ENCODE data around the gene SND1. TPM values are rescaled to one million over a fixed set of nuclear protein-coding genes. Genes with fewer than 3 reads are reported as not detected.
"Not testable (repeated sequence)": the region's sequence is repeated elsewhere in the genome, so short reads cannot be mapped to it uniquely, and the experiment has no call there.

SND1 gene
- polyA plus RNA-seq, 5 donors = 117 to 170 (median 151) TPM

GRCh38 chr7:127650847-127651555 lies 993 bp upstream of the SND1 start:
- DNase-seq = no peak

- no peak for DNase-seq
These were observed 597 bp downstream of the SND1 start for GRCh38 chr7:127652333-127653248.

GRCh38 chr7:127653396-127653795 lies 1.4 kb downstream of the SND1 start:
- DNase-seq = no peak

DNA sequence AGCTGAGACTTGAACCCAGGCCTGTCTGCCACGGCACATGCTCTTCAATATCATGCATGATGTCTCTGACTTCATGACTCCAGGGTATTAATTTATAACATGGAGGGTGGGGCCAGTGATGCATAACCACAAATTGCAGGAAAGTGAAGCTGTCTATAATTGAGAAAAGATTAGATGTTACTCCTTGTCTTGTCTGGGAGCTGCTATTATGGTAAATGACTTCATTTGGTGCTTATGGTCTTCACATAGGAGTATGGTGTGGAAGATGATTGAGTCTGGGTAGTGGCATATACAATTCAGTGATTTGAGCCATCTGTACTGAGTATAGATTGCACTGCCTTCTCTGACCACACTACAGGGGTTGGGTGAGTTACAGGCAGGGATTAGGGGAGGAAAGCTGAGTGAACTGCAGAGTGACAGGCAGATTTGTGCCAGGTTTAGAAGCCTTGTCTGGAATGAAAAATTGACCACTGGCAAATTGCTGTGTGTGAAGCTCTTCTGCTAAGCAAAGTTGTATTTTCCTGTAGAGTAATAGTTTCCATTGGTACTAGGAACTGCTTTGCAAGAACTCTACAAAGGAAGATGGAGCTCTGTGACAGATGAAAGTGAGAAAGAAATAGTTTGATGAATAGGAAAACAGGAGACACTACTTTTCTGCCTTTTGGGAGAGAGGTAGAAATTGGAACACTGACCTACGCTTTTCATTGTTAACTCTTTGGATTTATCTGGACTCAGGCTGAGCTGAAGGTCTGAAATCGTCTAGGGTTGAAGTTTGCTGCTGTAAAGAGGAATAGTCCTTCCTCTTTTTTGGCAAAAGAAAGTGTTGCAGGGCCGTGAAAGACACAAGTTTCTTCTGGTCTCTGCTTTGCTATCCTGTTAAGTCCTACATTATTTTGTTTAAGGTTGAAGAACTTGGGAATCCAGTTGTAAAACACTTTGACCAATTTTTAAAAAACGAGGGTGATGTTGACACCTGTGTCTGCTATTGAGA lies 2.7 kb downstream of the SND1 start:
- DNase-seq = no peak

- no peak for DNase-seq
These were observed 3.7 kb downstream of the SND1 start for GRCh38 chr7:127655720-127656119.

DNA sequence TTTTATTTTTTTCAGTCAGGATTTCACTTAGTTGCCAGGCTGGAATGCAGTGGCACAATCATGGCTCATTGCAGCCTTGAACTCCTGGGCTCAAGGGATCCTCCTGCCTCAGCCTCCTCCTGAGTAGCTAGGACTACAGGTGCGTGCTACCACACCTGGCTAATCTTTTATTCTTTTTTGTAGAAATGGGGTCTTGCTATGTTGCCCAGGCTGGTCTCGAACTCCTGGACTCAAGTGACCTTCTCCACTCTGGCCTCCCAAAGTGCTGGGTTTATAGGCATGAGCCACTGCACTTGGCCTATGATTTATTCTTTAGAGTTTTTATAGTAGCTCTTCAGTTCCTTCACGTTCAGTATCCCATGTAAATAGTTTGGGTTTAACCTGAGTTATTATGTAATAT lies 5.5 kb downstream of the SND1 start:
- DNase-seq = no peak

DNA sequence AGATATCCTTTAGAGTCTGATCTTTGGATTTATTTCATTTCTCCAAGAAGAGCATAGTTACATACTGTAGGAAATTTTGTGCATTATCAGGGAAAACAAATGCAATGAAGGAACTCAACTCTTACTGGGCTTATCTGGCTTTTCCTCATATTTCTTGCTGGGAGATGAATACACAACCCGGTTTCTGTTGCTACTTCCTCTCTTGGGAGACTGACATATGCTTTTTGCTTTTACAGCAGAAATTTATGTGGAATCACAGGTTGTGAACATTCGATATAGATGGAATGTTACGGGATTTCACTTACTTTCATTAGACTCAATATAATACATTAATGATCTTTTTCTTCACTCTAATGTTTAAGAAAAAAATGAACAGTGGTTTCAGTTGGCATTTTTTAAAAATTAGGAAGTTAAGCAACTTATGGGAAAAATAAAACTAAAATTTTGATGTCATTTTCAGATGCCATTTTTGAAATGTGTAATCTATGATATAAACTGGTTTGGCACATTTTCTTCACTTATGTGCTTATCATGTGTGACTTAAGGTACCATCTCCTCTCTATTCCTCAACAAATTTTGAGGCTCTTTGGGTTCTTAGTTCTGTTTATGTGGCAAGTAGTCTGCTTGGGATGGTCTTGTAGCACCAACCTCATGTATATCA lies 7.1 kb downstream of the SND1 start:
- DNase-seq = no peak

DNA sequence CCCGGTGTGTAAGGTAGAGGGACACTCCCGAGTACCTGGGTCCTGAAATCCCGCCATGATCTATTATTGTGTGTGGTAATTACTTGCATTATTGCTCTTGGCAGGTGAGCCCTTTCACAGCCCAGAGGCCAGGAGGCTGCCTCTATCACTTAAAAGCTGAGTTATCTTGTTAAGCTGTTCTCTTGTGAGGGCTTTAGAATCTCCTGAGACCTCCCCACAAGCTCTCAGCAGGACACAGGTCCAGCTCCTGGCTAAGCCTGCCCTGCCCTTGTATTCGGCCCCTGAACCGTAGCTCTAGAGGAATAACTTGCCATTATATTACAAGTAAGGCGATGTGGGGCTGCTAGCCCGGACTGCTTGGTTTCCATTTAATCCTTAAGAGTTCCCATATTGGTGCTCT lies 13.9 kb downstream of the SND1 start:
- no peak for DNase-seq

DNA sequence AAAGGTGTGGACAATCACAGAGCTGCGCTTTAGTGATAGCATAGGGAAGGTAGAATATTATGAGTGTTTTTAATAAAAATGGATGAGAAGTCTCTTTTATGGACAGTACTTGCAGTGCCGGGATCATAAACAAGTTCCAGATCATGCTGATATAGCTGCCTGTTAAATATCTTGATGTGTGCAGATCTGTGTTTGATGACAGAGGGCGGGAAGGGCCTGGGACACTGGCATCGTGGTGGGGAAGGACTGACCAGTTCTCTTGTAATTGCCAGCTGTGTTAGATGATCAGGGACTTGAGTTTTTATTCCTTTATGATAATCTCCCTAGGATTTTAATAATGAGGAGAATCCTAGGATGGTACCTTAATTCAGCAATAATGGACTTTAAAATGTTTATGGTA lies 14.6 kb downstream of the SND1 start:
- no peak for DNase-seq

GRCh38 chr7:127667017-127667670 lies 15.2 kb downstream of the SND1 start:
- no peak for DNase-seq

DNA sequence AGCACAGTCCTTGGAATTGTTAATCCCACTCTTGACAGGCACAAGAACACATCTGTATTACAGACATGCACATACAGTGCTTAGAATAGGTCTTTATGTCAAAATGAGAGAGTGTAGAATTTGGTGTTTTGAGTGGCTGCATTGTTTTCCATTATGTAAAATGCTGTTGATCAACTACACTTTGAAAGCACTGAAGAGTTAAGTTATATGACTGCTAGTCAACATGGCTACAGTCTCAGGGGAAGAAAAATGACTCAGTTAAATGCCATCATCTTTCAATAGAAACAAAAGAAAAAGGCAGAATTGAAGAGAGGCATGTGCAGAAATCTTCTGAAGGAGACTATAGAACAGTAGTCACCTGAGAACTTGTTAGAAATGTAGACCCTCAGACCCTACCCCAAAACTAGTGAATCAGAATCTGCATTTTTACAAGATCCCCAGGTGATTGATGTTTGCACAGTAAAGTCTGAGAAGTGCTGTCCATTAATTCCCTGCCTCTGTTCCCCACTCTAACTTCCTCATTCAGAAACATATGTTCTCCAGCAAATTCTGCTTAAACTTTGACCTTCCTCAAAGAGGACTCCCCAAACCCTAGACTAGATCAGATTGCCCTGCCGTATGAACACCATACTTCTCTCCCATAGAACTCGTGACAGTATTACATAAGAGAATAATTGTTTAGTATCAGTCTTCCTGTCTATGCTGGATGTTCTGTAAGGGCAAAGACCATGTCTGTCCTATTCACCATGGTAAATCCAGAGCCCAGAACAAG lies 16.0 kb downstream of the SND1 start:
- no peak for DNase-seq

GRCh38 chr7:127671341-127671740 lies 19.3 kb downstream of the SND1 start:
- DNase-seq = no peak

DNA sequence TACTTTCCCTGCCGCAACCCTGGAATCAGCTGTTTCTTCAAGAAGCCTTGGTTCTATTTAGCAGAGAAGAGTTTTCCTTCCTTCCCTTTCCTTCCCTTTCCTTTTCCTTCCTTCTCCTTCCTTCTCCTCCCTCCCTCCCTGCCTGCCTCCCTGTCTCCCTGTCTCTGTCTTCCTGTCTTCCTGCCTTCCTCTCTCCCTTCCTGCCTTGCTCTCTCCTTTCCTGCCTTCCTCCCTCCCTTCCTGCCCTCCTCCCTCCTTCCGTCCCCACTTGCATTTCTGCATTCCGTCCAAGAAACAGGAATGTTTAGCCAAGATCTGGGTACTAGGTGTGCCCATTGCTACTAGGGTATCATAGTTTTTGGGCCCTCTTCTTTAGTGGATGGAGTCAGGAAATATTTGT lies 21.9 kb downstream of the SND1 start:
- no peak for DNase-seq

GRCh38 chr7:127674361-127674760 lies 22.4 kb downstream of the SND1 start:
- DNase-seq = no peak

GRCh38 chr7:127674923-127675322 lies 22.9 kb downstream of the SND1 start:
- DNase-seq = not testable (repeated sequence)

- no peak for DNase-seq
These were observed 23.7 kb downstream of the SND1 start for GRCh38 chr7:127675721-127676120.

- DNase-seq = no peak
These were observed 25.6 kb downstream of the SND1 start for GRCh38 chr7:127677433-127678230.

DNA sequence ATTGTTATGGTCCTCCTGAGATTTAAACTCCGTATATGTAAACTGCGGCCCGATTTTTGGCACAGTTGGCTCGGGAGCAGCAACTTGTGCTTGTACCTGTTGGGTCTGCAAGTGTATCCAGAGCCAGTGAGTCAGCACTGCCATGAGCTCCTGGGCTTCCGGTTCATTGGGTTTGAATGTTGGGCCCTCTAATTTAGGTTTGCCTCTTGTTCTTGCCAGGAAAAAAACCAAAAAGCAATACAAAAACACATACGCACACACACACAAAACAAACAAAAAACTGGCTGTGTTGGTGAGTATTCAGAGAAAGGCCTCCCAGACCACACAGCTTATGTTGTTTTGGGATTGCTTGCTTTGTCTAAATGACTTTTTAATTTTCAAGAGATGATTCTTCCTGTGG lies 26.3 kb downstream of the SND1 start:
- peak; percentile 12 to 13 for DNase-seq

DNA sequence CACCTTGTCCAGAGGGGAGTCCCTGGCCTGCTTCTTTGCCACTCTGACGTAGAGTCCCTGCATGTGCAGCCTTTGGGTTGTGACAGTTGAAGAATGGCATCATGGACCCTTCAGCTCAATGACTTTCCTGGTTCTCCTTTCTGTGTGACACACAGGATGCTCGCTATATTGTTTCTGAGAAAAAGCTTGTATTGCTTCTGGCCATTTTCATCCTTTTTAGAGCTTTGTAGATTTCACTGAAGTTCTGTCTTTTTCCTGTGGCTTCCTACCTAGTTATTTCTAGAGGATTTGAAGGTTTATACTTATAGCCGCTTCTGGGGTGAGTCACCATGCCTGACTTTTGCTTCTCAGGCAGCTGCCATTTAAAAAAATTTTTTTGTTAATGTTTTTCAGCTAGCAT lies 27.0 kb downstream of the SND1 start:
- DNase-seq = no peak
